Renal pelvis (tissue), 4 donors: Measurements from ENCODE around the gene DNHD1. TPM values are rescaled to one million over a fixed set of nuclear protein-coding genes. Genes with fewer than 3 reads are reported as not detected.
A peak's percentile ranks its signal among the peaks of the same experiment; 100 is the strongest.

ENCODE experiments used
- DNase-seq: peaks from one replicate; pipeline ENCODE4 v3.0.0-alpha.2; 2013
- polyA plus RNA-seq, 3 donors: library from polyadenylated mRNA; unstranded; fragments of 120-200 nt; gene quantifications; one replicate each; pipeline ENCODE4 v1.2.1, GENCODE V29; 2013; ENCODE audit not compliant: insufficient read length in 3 of 3

Gene DNHD1
- polyA plus RNA-seq, 3 donors = 5.9 to 13.2 (median 13.0) TPM

DNA sequence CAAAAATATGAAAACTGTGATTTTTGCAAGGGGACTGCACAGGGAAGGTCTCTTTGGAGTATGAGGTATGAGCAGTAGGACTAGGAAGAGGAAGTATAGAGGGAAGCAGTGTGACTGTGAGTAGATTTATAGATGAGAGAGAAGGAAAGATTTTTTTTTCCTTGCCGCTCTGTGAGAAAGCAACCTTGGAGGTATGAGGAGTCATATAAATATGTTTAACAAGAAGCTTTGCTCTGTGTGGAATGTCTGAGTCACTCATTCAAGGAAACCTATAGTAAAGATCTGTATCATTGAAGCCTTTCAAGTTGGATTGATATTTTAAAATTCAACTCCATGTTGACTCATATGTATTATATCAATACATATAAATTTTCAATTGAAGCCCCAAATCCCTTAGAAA is 26.2 kb downstream of the DNHD1 start:
- no peak for DNase-seq

DNA sequence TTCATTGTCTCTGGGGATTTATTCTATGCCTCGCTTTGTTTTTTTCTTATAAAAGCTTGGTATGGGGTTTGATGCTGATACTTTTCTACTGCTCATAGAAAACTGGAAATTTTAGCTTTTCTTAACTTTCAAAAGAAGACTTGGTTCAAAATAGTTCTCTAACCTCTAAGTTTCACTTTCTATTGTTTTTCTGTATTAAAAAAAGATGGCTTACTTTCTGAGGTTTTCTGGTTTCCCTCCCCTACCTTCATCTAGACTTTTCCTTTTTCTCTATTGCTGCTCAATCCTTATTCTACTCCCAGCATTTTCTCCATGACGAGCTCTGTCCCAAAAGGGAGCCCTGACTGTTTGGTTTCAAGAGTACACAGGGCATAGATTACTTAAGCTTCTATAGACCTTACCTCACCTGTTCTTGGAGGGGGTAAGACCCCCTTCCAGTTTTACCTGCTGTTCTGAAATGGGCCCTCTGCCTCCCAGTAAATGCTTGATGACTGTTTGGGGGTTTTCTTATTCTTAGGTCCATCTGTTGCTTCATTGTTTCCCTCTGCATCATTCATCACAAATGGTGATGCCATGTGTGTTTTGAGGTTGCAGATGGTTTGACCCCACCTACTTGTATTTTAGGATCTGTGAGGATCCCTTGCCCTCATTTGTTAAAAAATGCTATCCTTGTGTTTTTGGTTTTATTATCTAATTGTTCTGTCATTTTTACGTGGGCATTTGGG is 29.5 kb downstream of the DNHD1 start:
- no peak for DNase-seq

DNA sequence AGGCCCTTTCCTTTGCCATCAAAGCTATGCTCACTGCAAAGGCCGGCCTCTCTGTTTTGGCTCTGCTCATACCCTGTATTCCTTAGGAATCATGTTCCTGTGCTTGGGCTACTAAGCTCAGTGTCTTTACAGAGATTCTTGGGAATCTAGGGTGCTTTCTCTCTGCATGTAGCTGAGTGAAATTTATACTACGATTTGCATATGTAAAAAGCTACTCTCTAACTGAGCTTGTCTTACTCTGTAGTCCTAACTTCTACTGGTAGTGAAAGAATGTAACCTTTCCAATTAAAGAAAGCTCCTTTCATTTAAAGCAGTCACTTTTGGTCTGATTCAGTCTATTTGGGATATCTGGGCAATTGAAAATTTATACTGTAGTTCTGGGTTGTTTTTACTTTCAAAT is 32.2 kb downstream of the DNHD1 start:
- DNase-seq = no peak

DNA sequence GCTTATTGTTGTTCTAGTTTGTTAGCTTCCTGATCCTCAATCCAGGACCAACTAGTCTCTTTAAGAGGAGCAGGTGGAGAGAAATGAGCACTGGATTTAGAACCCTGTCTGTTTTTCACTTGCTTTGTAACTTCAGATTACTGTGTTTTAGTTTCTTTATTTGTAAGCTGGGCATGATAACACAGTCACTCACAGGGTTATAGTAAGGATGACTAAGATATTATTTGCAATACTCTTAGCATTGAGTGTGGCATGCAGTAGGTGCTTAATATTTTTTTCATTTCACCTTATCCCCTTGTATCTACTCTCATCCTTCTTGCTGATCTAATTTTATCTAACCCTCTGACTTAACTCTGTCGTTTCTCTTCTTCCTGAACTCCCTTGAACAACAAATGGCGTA is 33.8 kb downstream of the DNHD1 start:
- no peak for DNase-seq

DNA sequence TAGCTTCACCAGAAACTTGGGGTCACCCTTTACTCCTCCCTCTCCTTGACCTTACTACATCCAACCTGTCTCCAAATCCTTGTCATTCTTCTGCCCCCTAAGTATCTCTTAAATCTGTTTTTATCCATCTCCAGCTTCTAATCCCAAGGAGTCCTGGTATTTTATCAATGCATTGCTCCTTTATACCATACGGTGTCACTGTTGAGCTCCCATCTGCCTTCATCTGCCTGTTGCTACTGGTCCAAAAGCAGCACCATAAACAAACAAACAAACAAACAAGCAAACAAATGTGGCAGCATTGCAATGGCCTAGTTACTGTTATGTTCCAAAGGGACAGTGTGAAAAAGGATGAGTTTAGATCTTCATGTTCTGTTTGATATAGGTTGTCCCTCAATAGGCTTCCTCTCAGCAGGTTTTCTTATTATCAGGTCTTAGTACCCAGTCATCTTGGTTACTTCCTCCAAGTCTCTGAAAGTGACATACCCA is 34.2 kb downstream of the DNHD1 start:
- DNase-seq = peak; percentile 48

- DNase-seq = no peak
These were observed 41.4 kb downstream of the DNHD1 start for GRCh38 chr11:6538456-6538855.

- no peak for DNase-seq
These were observed 41.9 kb downstream of the DNHD1 start for GRCh38 chr11:6538945-6539344.

DNA sequence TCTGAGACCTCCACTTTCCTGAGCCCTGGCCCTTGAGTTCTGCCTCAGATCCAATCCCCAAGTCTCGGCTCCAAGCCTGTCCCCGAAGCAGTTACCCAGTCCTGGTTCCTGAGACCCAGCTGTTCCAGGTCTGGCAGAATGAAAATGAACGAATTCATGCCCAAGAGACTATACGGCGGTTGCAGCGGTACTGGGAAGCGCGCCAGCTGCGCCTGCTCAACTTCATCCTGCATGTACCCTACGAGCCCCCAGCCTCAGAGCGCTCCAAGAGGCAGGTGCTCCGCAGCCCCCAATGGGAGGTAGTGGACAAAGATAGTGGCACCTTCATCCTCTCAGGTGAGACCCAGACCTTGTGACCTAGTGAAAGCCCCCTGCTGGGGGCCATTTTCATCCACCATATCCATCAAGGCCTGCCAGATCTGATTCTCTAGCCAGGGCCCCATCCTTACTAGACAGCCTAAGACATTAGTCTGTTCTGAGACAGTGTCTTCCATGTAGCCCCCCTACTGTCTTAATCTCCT is 42.7 kb downstream of the DNHD1 start:
- no peak for DNase-seq

- no peak for DNase-seq
These were observed 44.3 kb downstream of the DNHD1 start for GRCh38 chr11:6541356-6541755.

DNA sequence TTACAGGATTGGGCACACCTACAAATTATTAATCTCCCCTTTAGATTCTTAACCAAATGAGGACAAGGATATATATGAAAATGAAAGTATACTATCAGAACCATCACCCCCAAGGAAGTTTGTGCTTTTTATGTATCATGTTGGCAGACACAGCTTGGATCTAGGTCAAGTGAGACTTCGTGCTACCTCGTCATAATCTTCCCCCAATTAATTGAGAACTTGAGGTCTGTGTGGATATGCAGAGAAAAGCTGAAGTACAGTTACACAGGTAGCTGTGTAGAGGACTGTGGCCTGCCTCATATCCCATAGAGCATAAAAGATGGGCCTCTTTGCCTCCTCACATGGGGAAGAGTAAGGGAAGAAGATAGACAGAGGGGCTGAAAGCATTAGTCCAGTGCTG is 45.6 kb downstream of the DNHD1 start:
- DNase-seq = no peak

DNA sequence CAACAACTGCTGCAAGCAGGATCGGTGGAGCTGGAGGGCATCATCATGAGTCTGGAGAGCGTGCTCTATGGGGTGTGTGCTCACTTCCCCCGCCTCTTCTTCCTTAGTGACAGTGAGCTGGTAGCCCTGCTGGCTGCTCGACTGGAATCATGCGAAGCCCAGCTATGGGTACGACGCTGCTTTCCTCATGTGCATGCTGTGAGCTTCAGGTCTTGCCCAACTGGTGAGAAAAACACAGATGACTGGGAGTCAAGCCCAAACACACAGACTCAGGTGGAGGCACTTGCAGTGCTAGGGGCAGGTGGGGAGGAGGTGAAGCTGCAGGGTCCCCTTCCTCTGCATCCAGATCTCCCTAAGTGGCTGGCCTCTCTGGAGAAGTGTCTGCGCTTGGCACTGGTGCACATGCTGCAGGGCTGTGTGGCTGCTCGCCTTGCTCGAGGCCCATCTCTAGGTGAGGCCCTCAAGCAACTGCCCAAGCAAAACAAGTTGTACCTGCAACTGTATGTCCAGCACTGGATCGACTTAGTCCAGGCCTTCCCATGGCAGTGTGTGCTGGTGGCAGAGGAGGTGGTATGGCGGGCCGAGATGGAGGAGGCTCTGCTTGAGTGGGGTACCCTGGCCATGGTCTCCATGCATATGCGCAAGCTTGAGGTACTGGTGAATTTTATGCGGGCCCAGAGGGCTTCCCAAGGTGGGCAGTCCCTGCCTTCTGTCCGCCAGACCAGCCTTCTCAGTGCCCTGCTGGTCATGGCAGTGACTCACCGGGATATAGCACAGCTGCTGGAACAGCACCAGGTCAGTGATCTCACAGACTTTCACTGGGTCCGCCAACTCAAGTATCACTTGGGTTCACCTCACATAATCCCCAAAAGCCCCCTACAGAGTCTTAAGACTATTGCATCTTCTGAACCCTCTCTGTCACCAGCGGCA is 48.1 kb downstream of the DNHD1 start:
- no peak for DNase-seq

GRCh38 chr11:6545917-6546605 is 49.0 kb downstream of the DNHD1 start:
- no peak for DNase-seq

- DNase-seq = no peak
These were observed 49.7 kb downstream of the DNHD1 start for GRCh38 chr11:6546735-6547134.

- no peak for DNase-seq
These were observed 50.1 kb downstream of the DNHD1 start for GRCh38 chr11:6547177-6547576.

GRCh38 chr11:6548121-6548520 is 51.0 kb downstream of the DNHD1 start:
- no peak for DNase-seq

- no peak for DNase-seq
These were observed 51.6 kb downstream of the DNHD1 start for GRCh38 chr11:6548641-6549040.

DNA sequence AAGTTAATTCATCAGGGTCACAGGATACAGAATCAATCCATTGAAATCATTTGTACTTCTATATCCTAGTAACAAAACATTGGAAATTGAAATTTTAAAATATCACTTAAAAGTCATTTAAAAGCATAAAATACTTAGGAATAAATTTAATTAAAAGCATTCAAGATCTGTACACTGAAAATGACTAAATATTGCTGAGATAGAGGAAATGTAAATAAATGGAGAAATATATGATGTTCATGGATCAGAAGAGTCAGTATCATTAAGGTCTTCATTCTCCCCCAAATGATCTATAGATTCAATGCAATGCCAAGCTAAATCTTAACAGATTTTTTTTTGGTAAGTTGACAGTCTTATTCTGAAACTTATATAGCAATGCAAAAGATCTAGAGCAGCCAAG is 56.6 kb downstream of the DNHD1 start:
- no peak for DNase-seq

DNA sequence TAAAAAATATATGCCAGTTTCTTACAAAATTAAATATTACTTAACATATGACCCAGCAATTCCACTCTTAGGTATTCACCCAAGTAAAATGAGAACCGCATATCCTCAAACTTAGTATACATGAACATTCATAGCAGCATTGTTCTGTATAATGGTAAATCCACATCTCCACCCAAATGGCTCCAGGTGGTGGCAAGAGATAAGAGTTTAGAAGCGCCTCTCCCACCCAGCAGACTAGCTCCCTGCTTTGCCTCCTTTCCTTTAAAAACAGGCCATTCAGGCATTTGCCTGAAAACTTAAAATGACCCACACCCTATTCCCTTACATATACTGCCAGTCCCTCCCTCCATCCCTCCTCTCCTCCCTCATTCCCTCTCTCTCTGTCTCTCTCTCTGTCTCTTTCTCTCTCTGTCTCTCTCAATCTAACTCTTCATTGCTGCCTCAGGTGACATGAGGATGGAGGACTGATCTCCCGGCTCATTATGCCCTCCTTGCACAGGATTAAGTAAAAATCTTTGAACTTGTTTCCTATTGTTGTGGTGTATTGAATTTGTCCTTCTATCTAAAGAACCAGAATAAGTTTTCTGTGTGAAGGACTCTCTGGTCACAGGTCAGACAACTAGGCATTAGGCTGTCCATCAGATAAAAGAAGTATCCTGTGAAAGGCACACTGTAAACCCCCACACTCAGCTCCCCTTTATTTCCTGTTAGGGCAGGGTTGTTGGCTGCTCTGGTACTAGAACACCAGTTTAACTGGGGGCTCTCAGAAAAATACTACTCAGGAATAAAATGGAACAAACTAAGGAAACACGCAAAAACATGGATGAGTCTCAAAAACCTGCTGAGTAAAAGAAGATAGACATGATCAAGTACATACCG is 58.0 kb downstream of the DNHD1 start:
- DNase-seq = no peak

DNA sequence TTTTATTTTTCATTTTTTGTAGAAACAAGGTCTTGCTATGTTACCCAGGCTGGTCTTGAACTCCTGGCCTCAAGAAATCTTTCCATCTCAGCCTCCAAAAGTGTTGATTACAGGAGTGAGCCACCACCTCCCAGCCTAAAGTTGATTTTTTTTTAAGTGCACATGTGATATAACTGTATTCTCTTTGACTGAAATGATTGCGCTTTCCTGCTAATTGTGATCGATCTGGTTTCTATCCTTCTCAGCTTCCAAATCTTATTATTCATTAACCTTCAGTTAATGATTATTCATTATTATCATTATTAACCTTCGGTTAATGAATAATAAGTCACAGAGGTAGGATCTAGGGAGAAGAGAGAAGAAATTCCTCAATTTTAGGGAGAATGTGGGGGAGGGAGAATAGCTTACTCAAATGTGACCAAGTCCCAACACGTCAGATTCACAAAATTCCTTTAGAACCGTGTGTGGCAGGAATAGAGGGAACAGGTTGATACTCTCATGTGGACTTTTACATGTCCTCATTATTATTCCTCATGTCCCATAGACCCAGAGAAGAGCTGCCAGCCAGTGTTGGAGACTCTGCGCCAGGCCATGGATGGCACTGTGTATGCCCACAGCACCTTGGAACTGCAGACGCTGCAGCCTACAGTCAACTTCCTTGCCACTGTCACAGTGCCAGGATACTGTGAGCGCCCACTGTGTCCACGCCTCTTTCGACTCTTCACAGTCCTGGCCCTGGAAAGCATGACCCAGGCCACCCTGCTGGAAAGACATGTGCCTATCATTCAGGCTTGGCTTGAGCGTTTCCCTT is 59.3 kb downstream of the DNHD1 start:
- DNase-seq = peak; percentile 44

GRCh38 chr11:6557063-6557462 is 60.0 kb downstream of the DNHD1 start:
- DNase-seq = no peak
